Endothelial cell of umbilical vein (primary cell): ENCODE measurements around the gene GSDMA. TPM values are rescaled to one million over a fixed set of nuclear protein-coding genes. Genes with fewer than 3 reads are reported as not detected.

Experiments
- BruUV-seq: library from RNA; stranded (reverse); fragments of 400-500 nt; replicated peaks from 2 replicates; lab custom pipeline; 2021; lab: Mats Ljungman, UMichigan
- CTCF ChIA-PET: fragments of 300-600, 350-600 bp; sonication (Branson Sonifier 250); formaldehyde crosslinking; loops from one replicate; lab custom pipeline; 2021; ENCODE audit warnings: antibody characterized with exemption, inconsistent platforms; lab: Charles Lee
- POLR2A ChIA-PET: fragments of 300-600, 350-600 bp; sonication (Branson Sonifier 250); formaldehyde crosslinking; loops from one replicate; lab custom pipeline; 2021; ENCODE audit warnings: antibody characterized with exemption, inconsistent platforms; lab: Charles Lee
- DNase-seq: peaks from one replicate; pipeline ENCODE4 v3.0.0-alpha.2; 2011; ENCODE audit warnings: low read depth, low spot score
- FAIRE-seq: peaks from 2 replicates; lab custom pipeline; 2011; peaks lifted over from hg19 to GRCh38; lab: Jason Lieb, UNC
- H2AFZ ChIP-seq: 2 replicates; pipeline ENCODE4 v1.6.0; 2012; ENCODE audit warnings: low read depth, low read length, control low read depth, inconsistent platforms
- H3K27ac ChIP-seq: 2 replicates; pipeline ENCODE4 v1.5.1; 2011; ENCODE audit warnings: low read depth, mild to moderate bottlenecking, control low read depth, low read length, moderate library complexity; ENCODE audit not compliant: insufficient read depth
- H3K27me3 ChIP-seq, 2 experiments: 2 replicates each; pipeline versions ENCODE4 v1.6.0 to v1.6.1; 2011; ENCODE audit warnings: low read length in 2 of 2, mixed read lengths in 1 of 2; ENCODE audit not compliant: control insufficient read depth in 2 of 2, insufficient read depth in 2 of 2
- H3K36me3 ChIP-seq, 2 experiments: 2 replicates in 1 of 2; 3 replicates in 1 of 2; pipeline ENCODE4 v1.5.1; 2011; ENCODE audit warnings: low read length in 2 of 2, mild to moderate bottlenecking in 1 of 2, moderate library complexity in 1 of 2; ENCODE audit not compliant: control insufficient read depth in 2 of 2, insufficient read depth in 2 of 2; ENCODE audit errors: extremely low read depth in 1 of 2
- H3K4me1 ChIP-seq: 3 replicates; pipeline ENCODE4 v1.5.1; 2011; ENCODE audit warnings: mild to moderate bottlenecking, low read length; ENCODE audit not compliant: control insufficient read depth, insufficient read depth; ENCODE audit errors: extremely low read depth
- H3K4me2 ChIP-seq: 2 replicates; pipeline ENCODE4 v1.6.1; 2011; ENCODE audit warnings: low read length, control low read depth, mixed read lengths; ENCODE audit not compliant: insufficient read depth
- H3K4me3 ChIP-seq, 3 experiments: fragments of 200-600 bp in 1 of 3; sonication (generic), shearing (Covaris generic) in 1 of 3; replicated peaks in 1 of 3; 2 replicates each; pipeline ENCODE4 v1.5.1; 2011 to 2016; ENCODE audit warnings: control low read depth in 3 of 3, low read length in 3 of 3, mild to moderate bottlenecking in 2 of 3, inconsistent platforms in 1 of 3, low read depth in 1 of 3, moderate library complexity in 1 of 3; ENCODE audit not compliant: insufficient read depth in 1 of 3
- H3K79me2 ChIP-seq: 2 replicates; pipeline ENCODE4 v1.6.0; 2012; ENCODE audit warnings: low read length, inconsistent platforms; ENCODE audit not compliant: control insufficient read depth, insufficient read depth
- H3K9ac ChIP-seq: replicated peaks from 2 replicates; pipeline ENCODE3; 2011; ENCODE audit warnings: low read length, control low read depth; ENCODE audit not compliant: insufficient read depth; ENCODE audit errors: extremely low read depth
- H3K9me1 ChIP-seq: replicated peaks from 3 replicates; pipeline ENCODE4 v1.6.0; 2011; ENCODE audit warnings: mild to moderate bottlenecking, low read length; ENCODE audit not compliant: control insufficient read depth, insufficient read depth; ENCODE audit errors: extremely low read depth
- H3K9me3 ChIP-seq: replicated peaks from 2 replicates; pipeline ENCODE4 v1.5.1; 2012; ENCODE audit warnings: low read length, inconsistent platforms; ENCODE audit not compliant: control insufficient read depth, insufficient read depth
- H4K20me1 ChIP-seq: replicated peaks from 2 replicates; pipeline ENCODE3; 2011; ENCODE audit warnings: mild to moderate bottlenecking, low read length; ENCODE audit not compliant: control insufficient read depth, insufficient read depth; ENCODE audit errors: extremely low read depth
- CTCF ChIP-seq, 2 donors: IDR thresholded peaks; 1 replicate in 1 of 2; 2 replicates in 1 of 2; pipeline ENCODE4 v1.5.1; 2011; ENCODE audit warnings: low read length in 2 of 2, mild to moderate bottlenecking in 2 of 2, moderate library complexity in 2 of 2, control low read depth in 1 of 2, inconsistent platforms in 1 of 2, low read depth in 1 of 2; ENCODE audit not compliant: insufficient read depth in 1 of 2; ENCODE audit errors: extremely low read depth in 1 of 2
- EZH2 ChIP-seq: IDR thresholded peaks from 2 replicates; pipeline ENCODE4 v1.6.1; 2012; ENCODE audit warnings: borderline replicate concordance, low read depth, mild to moderate bottlenecking, moderate library complexity, low read length, inconsistent platforms; ENCODE audit not compliant: severe bottlenecking
- GATA2 ChIP-seq: IDR thresholded peaks from 2 replicates; pipeline ENCODE4 v1.7.0; 2011; ENCODE audit warnings: low read depth, mild to moderate bottlenecking, moderate library complexity, mixed read lengths, low read length; ENCODE audit not compliant: insufficient read length, insufficient read depth
- JUN ChIP-seq: IDR thresholded peaks from 2 replicates; pipeline ENCODE4 v1.6.1; 2011; ENCODE audit warnings: borderline replicate concordance, low read depth; ENCODE audit not compliant: insufficient read length, insufficient read depth
- MYC ChIP-seq: IDR thresholded peaks from one replicate; pipeline ENCODE4 v1.6.1; 2011; ENCODE audit warnings: mild to moderate bottlenecking, low read depth, low read length
- POLR2A ChIP-seq: IDR thresholded peaks from 2 replicates; pipeline ENCODE4 v1.6.1; 2012; ENCODE audit warnings: low read depth, mild to moderate bottlenecking, control low read depth, low read length
- POLR2AphosphoS5 ChIP-seq: IDR thresholded peaks from 2 replicates; pipeline ENCODE4 v1.6.1; 2012; ENCODE audit warnings: low read depth, mild to moderate bottlenecking, control low read depth, low read length, moderate library complexity; ENCODE audit not compliant: insufficient read depth
- dilution Hi-C: fragments of 300-500 bp; cut with MboI; formaldehyde crosslinking; loops from one replicate; pipeline ENCODE4 v1.15.0; 2019; ENCODE audit warnings: low sequenced_read_pairs; ENCODE audit not compliant: extremely low pct_ligation_motif_present
- intact Hi-C: fragments of 100-400 bp; cut with micrococcal nuclease; formaldehyde crosslinking; loops from one replicate; pipeline ENCODE4 v1.10.0; 2022
- polyA plus RNA-seq, 4 experiments: library from polyadenylated mRNA; depleted of rRNA in 3 of 4; stranded (reverse) in 3 of 4; unstranded in 1 of 4; fragments of >200 nt; gene quantifications; 2 replicates each; pipeline versions ENCODE4 v1.2.1 to v1.2.3, GENCODE V29; 2011 to 2012; ENCODE audit warnings: missing spikeins in 1 of 4
- total RNA-seq: library from RNA; stranded (reverse); gene quantifications from 2 replicates; pipeline ENCODE4 v1.2.3, GENCODE V29; 2021
- TF ChIP-seq, protein P1 (sequence below): IDR thresholded peaks from 2 replicates; pipeline ENCODE4 v1.6.1; 2011; ENCODE audit not compliant: insufficient read depth, insufficient read length

Gene GSDMA
- total and polyA plus RNA-seq, 2 donors (not counting 3 experiments of a cell fraction or from before 2014, with no cell fraction given): not detected

DNA sequence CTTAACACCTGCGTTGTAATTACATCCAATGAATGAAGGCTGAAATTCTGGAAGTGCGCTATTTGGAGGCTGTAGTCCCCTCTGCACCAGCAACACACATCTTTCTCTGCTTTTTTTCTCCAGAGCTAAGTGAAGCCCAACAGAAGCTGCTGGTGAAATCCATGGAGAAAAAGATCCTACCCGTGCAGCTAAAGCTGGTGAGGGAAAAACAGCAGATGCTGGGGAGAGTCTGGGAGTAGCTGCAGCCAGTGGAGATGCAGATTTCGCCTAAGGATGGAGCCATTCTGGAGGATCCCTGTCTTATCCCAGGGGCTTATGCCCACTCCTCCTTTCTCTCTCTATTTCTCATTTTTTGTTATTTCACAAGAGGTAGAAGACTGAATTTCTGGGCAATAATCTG is 13.0 kb downstream of the GSDMA start:
- no peak overlapping the region for H3K4me3 ChIP-seq
- TF ChIP-seq EZH2 (no peak), JUN (no peak), POLR2A (no peak), POLR2AphosphoS5 (no peak), CTCF (IDR thresholded peaks at IDR 0.05; ENCODE audit: extremely low read depth in 1 of 2, insufficient read depth in 1 of 2, low read depth in 1 of 2, low read length in 2 of 2) (no peak), MYC (no peak), GATA2 (no peak)
- TF ChIP-seq, protein P1, sequence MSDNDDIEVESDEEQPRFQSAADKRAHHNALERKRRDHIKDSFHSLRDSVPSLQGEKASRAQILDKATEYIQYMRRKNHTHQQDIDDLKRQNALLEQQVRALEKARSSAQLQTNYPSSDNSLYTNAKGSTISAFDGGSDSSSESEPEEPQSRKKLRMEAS: no peak
- DNase-seq (no peak), FAIRE-seq (no peak)
- peaks cover 17 to 28% of the 10 kb centered on the region in 2 experiments for H3K27me3 ChIP-seq
- no peak overlapping the region for H3K4me2 ChIP-seq
- BruUV-seq: no TSS peak
- CTCF ChIA-PET: interaction anchor here (1.1 to 6.5 kb wide), 2 partner anchors 9 to 17 kb away, joined by 3 to 35 read pairs; no protein-coding TSS in a partner anchor
- H3K4me1 ChIP-seq: peaks cover 5% of the 10 kb centered on the region
- H3K27ac ChIP-seq: no peak overlapping the region
- peaks cover under 1% of the 10 kb centered on the region for H3K79me2 ChIP-seq
- dilution Hi-C loops (no loop called here), intact Hi-C loops (no loop called here)
- POLR2A ChIA-PET: no interaction called here
- H3K9me3 ChIP-seq: no peaks in the 10 kb centered on the region
- H2AFZ ChIP-seq: no peak overlapping the region
- no peak overlapping the region for H3K9ac ChIP-seq
- H4K20me1 ChIP-seq: no peaks in the 10 kb centered on the region
- no peaks in the 10 kb centered on the region for H3K36me3 ChIP-seq
- no peaks in the 10 kb centered on the region for H3K9me1 ChIP-seq
